Loucy (cell line): ENCODE results near the gene GMPR2.

Experiments
- H2AFZ ChIP-seq: fragments of 200-600 bp; sonication (generic); 2 replicates; pipeline ENCODE4 v1.6.0; 2016; ENCODE audit warnings: antibody characterized with exemption, mild to moderate bottlenecking, low read length, moderate library complexity
- H3F3A ChIP-seq: fragments of 200-600 bp; 2 replicates; pipeline ENCODE4 v1.6.0; 2016; ENCODE audit warnings: antibody characterized with exemption, low read depth, mild to moderate bottlenecking
- H3K27me3 ChIP-seq: fragments of 200-600 bp; sonication (generic); 2 replicates; pipeline ENCODE4 v1.6.1; 2014; ENCODE audit warnings: low read length, mild to moderate bottlenecking; ENCODE audit not compliant: insufficient read depth, poor library complexity, severe bottlenecking
- H3K36me3 ChIP-seq: fragments of 200-600 bp; sonication (generic); 2 replicates; pipeline ENCODE4 v1.6.1; 2016; ENCODE audit warnings: low read length; ENCODE audit not compliant: insufficient read depth
- H3K4me1 ChIP-seq: fragments of 200-600 bp; sonication (generic); 2 replicates; pipeline ENCODE4 v1.5.1; 2014; ENCODE audit warnings: low read length, mild to moderate bottlenecking; ENCODE audit not compliant: insufficient read depth, poor library complexity, severe bottlenecking
- H3K4me2 ChIP-seq: fragments of 200-600 bp; sonication (generic); 2 replicates; pipeline ENCODE4 v1.6.0; 2014; ENCODE audit warnings: antibody characterized with exemption, low read length, low read depth, mild to moderate bottlenecking; ENCODE audit not compliant: poor library complexity, severe bottlenecking
- H3K4me3 ChIP-seq: fragments of 200-600 bp; sonication (generic); 2 replicates; pipeline ENCODE4 v1.5.1; 2014; ENCODE audit warnings: low read length, mild to moderate bottlenecking, mixed read lengths; ENCODE audit not compliant: poor library complexity, severe bottlenecking
- H3K79me2 ChIP-seq: fragments of 200-600 bp; sonication (generic); 2 replicates; pipeline ENCODE4 v1.6.1; 2014; ENCODE audit warnings: low read length; ENCODE audit not compliant: insufficient read depth
- H3K9ac ChIP-seq: fragments of 200-600 bp; sonication (generic); 2 replicates; pipeline ENCODE4 v1.6.0; 2014; ENCODE audit warnings: mild to moderate bottlenecking, low read depth, low read length, moderate library complexity; ENCODE audit not compliant: poor library complexity, severe bottlenecking
- H3K9me2 ChIP-seq: fragments of 200-600 bp; sonication (generic); replicated peaks from 2 replicates; pipeline ENCODE4 v1.6.1; 2016; ENCODE audit warnings: low read depth, low read length, mixed read lengths
- H3K9me3 ChIP-seq: fragments of 200-600 bp; sonication (generic); 2 replicates; pipeline ENCODE4 v1.6.1; 2014; ENCODE audit warnings: mild to moderate bottlenecking, antibody characterized with exemption, low read length, low read depth; ENCODE audit not compliant: insufficient read depth
- H4K20me1 ChIP-seq: fragments of 200-600 bp; sonication (generic); 2 replicates; pipeline ENCODE4 v1.6.0; 2014; ENCODE audit warnings: antibody characterized with exemption, low read length, mild to moderate bottlenecking; ENCODE audit not compliant: insufficient read depth, poor library complexity, severe bottlenecking
- EZH2phosphoT487 ChIP-seq: fragments of 200-600 bp; IDR thresholded peaks from 2 replicates; pipeline ENCODE4 v1.6.1; 2018; ENCODE audit warnings: antibody characterized with exemption, mild to moderate bottlenecking, moderate library complexity, borderline replicate concordance
- TF ChIP-seq, protein P1 (sequence below): fragments of 200-600 bp; sonication (generic); conservative IDR thresholded peaks from 2 replicates; pipeline ENCODE4 v1.5.1; 2014; ENCODE audit warnings: mild to moderate bottlenecking, antibody characterized with exemption, low read length

The GMPR2 gene

DNA sequence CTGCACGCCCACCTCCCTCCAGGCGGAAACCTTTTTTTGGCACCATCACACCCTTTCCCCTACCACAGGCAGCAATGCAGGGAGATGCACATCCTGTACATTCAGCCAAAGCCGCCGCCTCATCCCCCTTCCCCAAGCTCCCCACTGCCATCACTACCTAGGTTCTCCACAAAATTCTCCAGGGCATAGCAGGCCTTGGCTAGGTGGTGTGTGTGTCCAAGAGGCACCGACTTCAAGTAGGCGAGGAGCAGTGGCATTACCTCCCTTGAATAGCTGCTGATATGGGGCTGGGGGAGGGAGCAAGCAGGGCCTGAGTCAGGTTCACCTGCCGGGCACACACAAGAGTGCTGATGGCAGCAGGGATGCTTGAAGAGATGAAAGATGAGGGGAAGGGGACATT is 47.7 kb upstream of the GMPR2 start:
- Histone ChIP-seq H3F3A (no peaks in the 10 kb centered on the region), H3K9me2 (no peaks in the 10 kb centered on the region), H3K36me3 (peaks cover 4% of the 10 kb centered on the region; the same call in 1 of the 2 replicates), H3K9ac (no peak overlapping the region), H3K79me2 (no peaks in the 10 kb centered on the region), H4K20me1 (no peaks in the 10 kb centered on the region), H3K4me2 (no peak overlapping the region), H3K4me3 (no peak overlapping the region), H3K9me3 (no peaks in the 10 kb centered on the region), H2AFZ (no peak overlapping the region), H3K27me3 (no peaks in the 10 kb centered on the region), H3K4me1 (peaks cover 11% of the 10 kb centered on the region)
- TF ChIP-seq, protein P1, sequence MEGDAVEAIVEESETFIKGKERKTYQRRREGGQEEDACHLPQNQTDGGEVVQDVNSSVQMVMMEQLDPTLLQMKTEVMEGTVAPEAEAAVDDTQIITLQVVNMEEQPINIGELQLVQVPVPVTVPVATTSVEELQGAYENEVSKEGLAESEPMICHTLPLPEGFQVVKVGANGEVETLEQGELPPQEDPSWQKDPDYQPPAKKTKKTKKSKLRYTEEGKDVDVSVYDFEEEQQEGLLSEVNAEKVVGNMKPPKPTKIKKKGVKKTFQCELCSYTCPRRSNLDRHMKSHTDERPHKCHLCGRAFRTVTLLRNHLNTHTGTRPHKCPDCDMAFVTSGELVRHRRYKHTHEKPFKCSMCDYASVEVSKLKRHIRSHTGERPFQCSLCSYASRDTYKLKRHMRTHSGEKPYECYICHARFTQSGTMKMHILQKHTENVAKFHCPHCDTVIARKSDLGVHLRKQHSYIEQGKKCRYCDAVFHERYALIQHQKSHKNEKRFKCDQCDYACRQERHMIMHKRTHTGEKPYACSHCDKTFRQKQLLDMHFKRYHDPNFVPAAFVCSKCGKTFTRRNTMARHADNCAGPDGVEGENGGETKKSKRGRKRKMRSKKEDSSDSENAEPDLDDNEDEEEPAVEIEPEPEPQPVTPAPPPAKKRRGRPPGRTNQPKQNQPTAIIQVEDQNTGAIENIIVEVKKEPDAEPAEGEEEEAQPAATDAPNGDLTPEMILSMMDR, result no peak
- no peak for TF ChIP-seq EZH2phosphoT487

DNA sequence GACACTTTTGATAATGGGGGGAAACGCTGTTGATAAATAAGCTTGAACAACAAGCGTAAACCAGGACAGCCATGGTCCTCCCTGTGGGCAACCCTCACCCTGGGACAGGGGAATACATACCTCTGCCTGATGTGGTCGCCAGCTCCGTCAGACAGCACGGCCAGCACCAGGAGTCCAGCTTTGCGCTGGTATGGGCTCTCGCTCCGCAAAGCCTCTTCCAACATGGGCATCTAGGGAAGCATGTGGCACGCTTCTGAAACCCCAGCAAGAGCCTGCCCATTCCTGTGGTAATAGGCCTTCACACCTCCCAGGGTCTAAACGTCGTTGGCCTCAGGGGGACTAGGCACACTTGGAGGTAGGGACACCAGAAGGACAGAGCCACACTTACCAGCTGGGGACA is 47.0 kb upstream of the GMPR2 start:
- TF ChIP-seq, protein P1, result no peak
- no peak for TF ChIP-seq EZH2phosphoT487
- no peaks in the 10 kb centered on the region for H4K20me1 ChIP-seq
- H3K9me3 ChIP-seq, result no peaks in the 10 kb centered on the region
- no peak overlapping the region for H2AFZ ChIP-seq
- H3K9ac ChIP-seq, result no peak overlapping the region
- no peaks in the 10 kb centered on the region for H3K9me2 ChIP-seq
- H3F3A ChIP-seq, result no peaks in the 10 kb centered on the region
- H3K79me2 ChIP-seq, result no peaks in the 10 kb centered on the region
- H3K36me3 ChIP-seq, result no peaks in the 10 kb centered on the region; the same call in 1 of the 2 replicates
- no peak overlapping the region for H3K4me2 ChIP-seq
- H3K27me3 ChIP-seq, result no peaks in the 10 kb centered on the region
- H3K4me1 ChIP-seq, result peaks cover 11% of the 10 kb centered on the region
- H3K4me3 ChIP-seq, result no peak overlapping the region

DNA sequence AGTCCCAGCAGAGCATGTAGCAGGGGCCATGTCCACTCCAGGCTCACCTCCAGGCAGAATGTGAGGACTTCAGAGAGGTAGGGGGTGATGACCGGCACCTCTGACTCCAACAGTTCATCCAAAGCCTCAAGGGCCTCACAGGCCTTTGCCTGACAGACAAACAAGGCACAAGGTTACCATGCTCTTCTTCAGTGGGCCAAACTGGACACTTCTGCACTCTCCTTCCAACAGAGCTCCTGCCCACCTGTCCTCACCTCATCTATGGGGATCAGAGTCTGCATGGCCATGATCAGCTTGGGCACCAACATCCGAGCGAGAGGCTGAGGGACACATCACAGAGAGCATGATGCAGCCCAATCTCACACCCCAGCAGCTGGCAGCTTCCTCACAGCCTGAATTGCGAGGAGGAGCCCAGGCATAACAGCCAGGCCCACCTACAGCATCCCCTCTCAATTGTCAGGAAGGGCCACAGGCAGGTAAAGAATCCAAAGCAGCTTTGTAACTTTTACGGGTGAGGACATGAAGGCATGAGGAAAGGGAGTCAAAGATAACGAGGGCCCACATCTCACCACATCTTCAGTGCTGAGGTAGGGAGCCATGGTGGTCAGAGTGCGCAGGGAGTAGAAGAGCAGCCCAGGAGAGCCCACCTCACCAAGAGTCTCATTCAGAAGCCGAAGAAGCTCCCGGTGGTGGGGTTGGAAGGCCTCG is 45.7 kb upstream of the GMPR2 start:
- H3K4me3 ChIP-seq, result no peak overlapping the region
- H4K20me1 ChIP-seq, result no peaks in the 10 kb centered on the region
- no peaks in the 10 kb centered on the region for H3K9me2 ChIP-seq
- H3K9me3 ChIP-seq, result no peaks in the 10 kb centered on the region
- H3F3A ChIP-seq, result no peaks in the 10 kb centered on the region
- peaks cover 6% of the 10 kb centered on the region; the same call in 1 of the 2 replicates for H3K79me2 ChIP-seq
- no peak overlapping the region for H3K9ac ChIP-seq
- H3K36me3 ChIP-seq, result no peaks in the 10 kb centered on the region; the same call in 1 of the 2 replicates
- peaks cover 11% of the 10 kb centered on the region for H3K4me1 ChIP-seq
- peak overlapping the region; percentile 84 for H3K4me2 ChIP-seq
- TF ChIP-seq EZH2phosphoT487, result no peak
- TF ChIP-seq, protein P1, result no peak
- H3K27me3 ChIP-seq, result no peaks in the 10 kb centered on the region
- no peak overlapping the region for H2AFZ ChIP-seq
